CMK (cell line): Measurements from ENCODE around the gene ERAP2.

Experiments used
- DNase-seq: peaks from one replicate; pipeline ENCODE4 v3.0.0-alpha.2; 2010; ENCODE audit warnings: low read depth

Gene ERAP2

DNA sequence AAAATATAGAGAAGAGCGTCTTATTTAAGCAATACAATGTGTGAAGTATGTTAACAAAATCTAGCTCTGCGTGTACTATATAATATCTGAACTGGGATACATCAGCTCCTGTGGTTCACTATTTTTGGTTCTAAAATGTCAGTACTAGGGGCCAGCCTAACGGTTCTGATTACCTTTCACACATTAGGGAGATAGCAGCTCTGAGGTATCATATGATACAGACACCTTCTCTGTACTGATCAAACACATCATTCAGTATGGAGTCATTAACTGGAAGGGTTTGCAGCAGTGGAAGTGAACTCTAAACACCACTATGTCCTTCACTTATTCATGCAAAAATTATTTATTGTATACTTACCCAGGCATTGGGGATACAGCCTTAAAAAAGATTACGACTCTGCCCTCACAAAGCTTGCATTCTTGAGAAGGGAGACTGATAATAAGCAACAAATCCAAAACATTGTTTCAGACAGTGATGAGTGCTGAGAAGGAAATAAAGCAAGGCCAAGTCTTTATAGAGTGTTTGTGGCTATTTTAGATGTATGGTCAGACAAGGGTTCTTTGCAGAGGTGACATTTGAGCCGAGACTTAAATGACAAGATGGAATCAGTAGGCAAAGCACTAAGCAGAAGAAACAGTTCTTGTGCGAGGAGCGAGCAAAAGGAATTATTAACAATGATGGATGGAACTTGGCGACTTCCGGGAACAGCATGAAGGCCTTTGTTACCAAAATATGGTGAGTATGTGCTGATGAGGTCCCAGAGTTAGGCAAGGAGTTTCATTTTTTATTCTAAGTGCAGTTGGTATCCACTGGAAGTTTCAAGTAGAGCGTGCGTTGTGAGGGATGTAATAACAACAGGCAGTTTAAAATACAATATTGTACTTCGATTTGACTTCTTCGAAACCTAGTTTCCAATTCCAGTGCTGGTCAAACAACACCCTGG lies 57.7 kb downstream of the ERAP2 start:
- DNase-seq, result peak; percentile 11

DNA sequence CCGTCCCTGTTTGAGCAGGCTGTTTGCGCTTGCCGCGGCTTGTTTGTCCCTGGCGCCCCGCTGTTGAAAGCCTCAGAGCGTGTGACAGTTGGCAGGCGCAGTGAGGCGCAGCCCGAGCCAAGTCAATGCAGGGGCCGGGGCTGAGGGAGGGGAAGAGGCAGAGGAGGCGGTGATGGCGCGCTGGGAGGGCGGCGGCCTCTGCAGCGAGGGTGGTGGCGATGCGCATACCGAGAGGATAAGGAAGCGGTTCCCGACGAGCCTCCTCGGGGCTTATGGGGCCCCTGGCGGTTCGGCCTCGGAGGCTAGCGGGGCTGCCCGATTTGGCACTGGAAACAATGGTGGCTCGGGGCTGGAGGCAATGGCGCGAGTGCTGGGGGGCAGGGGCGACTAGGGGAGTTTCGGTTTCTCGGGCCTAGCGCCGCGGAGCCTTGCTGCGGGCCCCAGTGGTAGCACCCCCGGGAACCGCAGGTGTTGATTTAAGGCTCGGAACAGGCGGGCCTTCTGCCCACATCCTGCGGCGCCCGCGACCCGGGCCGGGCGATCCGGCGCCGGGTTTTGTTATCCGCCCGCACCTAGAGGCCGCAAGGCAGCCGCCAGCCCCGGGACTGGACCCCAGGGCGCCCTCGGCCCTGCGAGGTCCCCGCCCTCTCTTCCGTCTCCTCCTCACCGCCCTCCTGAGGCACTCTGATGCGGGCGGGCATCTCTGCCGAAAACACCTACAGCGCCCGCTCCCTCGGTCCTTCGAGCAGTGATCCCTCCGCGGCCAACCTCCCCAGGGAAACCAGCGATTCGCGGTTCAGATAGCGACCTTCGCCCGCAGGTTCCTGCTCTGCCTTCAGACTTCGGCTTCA lies 58.6 kb downstream of the ERAP2 start:
- peak; percentile 84 for DNase-seq

DNA sequence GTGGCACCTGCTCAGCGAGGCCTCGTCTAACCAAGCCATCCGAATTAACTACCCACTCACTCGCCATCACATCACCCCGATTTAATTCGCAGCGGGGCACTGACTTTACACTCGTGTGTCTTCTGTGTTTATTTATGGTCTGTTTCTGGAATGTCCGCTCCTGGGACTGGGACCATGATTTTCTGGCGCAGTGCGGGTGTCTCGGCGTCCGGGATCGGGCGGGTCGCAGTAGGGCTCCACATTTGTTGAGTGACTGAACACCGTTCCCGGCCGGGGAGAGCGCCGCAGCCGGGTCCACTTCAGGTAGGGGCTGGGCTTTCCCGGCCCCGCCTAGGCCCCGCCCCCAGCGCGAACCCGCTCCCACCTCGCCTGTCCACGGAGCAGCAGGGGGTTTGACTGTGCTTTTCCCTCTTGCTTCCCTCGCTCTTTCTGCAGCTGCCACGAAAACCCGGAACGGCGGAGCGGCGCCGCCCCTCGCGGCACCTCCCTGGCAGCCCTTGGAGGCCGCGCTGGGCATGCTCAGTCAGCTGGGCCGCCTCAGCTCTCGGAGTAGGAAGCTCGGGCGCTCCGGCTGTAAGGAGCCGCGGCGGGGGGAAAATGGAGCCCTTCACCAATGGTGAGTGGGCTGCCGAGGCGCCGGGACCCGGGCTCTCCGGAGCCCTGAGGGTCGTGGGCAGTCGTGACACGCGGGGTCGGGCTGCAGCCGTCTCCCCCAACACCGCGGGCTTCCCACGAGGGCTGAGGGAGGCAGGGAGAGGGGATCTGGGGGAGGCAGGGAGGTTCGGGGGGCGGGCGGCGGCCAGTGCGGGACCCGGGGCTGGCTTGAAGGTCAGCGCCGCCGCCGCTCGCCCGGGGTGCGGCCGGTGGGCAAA lies 59.5 kb downstream of the ERAP2 start, which contains the start of gene LNPEP:
TSS of gene LNPEP (plus strand) at position 522 of the 872 bp plus-strand sequence. CDS start at position 598, 76 bp downstream.
- peak; percentile 88 for DNase-seq

DNA sequence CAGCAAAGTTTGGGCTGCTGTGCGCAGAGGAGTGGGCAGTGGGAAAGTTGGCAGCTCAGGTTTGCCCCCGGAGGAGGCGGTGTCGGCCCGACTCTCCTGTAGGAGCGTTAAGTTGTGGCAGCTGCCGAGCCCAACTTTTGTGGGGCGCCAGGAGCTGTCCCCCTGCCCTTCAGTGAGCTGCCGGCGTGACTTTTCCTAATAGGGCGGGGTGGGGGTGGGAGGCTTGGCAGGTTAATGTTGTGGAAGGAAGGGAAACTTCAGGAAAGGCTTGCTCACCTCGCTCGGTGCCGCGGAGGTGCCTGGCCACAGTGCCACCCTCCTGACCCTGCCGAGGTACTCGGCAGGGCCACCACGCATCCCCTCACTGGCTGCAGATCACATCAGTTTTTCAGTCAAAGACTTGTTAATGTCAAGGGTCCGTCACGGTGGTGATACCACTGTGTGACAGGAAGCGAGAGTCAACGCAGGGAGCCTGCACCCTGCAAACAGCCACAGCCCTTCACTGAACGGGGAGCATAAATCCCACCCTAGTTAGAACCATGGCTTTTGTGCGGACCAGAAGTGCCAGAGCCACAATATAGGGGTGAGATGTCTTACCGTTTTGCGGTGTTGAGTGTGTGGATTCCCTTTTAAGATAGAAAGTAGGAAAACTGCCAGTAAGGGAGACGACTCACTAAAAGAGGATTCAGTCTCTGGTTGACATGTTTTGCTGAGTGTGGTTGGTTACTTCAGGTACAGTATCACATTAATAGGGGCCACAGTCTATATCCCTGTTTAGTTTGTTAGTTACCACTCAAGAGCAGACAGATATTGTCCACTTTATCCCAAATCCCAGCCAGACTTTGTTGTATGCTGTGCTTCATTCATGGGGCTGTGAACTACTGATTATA lies 60.4 kb downstream of the ERAP2 start:
- DNase-seq, result peak; percentile 29

DNA sequence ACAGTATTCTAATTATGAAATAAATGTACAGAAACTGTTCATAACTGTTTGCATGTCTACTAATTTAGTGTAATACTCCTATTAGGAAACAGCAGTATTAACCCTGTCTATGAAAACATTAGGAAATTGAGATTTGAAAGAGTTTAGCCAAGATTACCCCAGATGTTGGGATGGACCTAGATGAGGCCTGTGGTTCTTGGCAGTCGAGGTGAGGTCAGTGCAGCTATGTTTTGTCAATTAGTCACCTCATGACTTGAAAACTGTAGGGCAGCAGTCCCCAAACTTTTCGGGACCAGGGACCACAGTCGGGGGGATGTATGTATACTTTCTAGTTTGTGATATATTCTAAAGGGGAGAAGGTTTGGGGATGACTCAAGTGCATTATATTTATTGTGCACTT lies 64.3 kb downstream of the ERAP2 start:
- DNase-seq, result no peak

DNA sequence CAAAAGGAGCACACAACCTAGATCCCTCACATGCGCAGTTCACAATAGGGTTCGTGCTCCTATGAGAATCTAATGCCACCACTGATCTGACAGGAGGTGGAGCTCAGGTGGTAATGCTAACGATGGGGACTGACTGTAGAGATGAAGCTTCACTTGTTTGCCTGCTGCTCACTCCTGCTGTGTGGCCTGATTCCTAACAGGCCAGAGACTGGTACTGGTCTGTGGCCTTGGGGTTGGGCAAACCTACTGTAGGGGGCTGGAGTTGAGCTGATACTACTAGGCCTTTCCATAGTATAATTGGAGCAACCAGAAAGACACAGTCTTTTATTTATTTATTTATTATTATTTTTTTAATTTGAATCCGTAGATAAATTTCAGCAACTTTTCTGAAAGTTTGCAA lies 64.8 kb downstream of the ERAP2 start:
- DNase-seq, result no peak

DNA sequence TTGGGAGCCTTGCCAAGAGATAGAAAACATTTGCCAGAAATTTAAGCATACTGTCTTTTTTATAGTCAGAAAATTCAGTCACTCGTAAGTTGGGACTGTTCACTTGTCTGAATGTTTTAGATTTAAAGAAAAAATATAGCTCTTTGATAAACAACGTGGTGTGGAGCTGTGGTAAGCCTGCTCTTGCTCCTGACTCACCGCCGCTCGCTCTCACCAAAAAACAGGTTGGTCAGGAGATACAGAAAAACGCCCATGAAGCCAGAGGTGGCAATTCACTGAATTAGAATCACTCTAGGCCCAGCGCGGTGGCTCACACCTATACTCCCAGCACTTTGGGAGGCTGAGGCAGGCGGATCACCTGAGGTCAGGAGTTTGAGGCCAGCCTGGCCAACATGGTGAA lies 65.8 kb downstream of the ERAP2 start:
- DNase-seq, result no peak

DNA sequence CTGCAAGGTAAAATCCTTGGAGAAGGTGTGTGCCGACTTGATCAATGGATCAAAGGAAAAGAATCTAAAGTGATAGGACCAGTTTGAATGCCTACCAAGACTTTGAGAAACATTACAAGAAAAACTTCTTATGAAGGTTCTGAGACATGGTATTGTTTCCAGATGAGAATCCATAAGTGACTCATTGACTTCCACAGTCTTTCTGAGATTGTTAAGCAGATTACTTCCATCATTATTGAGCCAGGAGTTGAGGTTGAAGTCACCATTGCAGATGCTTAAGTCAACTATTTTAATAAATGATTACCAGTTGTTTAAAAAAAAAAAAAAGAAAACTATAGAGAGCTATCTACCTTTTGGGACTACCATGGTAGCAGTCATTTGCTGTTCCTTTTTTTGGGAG lies 66.6 kb downstream of the ERAP2 start:
- DNase-seq, result no peak

DNA sequence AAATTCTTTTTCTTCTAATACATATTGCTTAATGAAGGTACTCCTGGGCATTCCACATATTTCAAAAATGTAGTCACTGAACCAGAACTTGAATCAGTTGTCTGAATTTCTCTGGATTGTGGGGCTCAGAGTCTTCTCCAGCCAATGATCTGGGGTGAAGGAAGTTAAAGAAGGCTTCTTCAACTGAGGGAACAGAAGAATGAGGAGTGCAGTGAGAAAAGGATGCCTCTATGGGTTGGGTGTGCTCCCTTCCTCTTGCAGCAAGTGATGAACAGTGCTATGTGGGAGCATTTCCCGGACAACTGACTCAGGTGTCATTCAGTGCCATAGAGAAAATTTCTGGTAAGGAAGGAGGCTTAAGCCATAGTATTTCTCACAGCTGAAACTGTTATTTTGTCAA lies 67.5 kb downstream of the ERAP2 start:
- DNase-seq, result no peak

DNA sequence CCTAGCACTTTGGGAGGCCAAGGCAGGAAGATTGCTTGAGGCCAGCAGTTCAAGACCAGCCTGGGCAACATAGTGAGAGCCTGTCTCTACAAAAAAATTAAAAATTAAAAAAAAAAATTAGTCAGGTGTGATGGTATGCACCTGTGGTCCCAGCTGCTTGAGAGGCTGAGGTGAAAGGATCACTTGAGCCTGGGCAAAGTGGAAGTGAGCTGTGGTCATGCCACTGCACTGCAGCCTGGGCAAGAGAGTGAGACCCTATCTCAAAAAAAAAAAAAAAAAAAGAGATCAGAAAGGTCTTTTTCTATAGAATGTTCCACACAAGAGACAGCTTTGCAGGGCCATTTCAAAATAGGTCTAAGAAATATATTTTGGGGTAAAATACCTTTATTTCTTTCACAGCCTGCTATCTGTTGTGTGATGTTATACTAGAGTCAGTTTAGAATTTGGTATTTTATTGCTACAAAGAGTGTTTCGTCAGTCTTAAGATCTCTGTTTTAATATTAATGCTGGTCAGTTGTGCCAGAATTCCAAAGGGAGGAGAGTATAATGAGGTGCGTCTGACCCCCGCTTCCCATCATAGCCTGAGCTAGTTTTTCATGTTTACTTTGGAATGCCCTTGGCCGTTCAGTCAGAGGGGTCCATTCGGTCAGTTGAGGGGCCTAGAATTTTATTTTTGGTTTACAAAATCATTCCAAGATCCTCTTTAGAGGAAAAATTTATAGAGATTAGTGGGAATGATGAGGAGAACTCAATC lies 69.0 kb downstream of the ERAP2 start:
- no peak for DNase-seq

DNA sequence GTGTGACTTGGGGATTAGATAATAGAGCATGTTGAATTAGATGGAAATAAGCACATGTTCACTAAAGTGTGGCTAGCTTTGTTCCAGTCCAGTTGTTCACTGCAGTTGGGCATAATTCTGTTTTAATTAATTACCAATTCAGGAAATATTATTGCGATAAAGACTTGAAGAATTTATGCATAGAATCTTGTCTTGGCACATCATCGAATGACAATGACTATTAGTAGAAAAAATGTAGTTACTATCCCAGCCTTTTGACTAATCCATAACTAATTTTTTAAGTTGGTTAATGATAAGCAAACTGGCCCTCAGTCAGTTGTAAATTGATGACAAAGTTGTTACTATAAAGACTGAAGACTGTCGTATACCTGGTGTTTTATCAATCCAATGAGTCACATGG lies 70.1 kb downstream of the ERAP2 start:
- DNase-seq, result no peak

DNA sequence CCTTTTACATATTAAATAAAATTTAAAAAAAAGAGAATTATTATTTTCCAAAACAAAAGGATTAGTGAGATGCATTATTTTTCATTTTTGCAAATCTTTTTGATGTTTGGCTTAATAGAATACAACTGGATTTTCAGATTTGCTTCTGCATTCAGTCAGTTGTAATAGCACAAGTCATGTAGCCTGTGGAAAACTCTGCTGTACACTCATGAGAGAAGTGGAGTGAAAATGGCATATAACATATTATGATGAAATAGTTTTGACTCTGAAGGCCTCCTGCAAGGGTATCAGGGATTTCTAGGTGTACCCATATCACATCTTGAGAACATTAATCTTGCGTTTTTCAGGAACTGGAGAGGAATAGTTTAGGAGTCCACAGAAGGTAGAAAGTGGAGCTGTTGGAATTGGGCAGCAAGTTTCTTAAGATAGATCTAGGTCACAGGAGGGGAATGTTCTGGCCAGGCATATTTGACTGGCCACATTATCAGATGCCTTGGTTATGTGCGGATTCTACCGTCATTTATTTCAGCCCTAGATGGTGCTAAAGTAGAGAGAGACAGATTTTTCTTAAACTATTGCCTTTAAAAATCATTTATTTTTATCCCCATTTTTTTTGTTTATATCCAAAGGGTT lies 75.9 kb downstream of the ERAP2 start:
- no peak for DNase-seq

DNA sequence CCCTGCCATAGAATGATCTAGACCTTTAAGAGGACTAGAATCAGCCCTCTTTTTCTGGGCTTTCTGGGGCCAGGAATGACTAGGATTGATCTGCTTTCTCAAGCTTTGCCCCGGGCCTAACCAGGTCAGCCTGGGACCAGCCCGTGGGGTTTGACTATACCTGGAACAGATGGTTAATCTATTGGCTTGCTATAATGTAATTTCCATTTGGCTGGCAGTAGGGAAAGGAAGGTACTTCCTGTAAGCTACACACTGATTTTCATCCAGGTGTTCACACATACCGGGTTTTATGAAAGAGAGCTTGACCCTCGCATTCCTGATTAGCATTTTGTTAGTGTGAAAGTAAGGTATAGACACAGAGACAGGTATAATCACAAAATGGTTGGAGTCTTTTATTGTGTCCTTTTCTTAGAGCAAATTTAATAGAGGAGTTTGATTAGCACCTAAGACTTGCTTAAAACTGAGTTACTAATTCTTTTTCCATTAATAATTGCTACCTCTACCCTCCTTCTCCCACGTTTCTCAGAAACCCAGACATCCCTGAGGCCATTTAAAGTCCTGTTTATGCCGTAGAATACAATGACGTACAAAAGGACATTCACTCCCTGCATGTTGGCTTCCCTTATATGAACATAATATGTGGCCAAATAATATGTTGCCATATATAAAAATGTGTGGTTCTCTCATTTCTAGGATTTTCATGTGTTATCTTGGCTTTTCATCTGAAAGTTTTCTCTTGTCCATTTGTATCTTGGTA lies 76.9 kb downstream of the ERAP2 start:
- no peak for DNase-seq

DNA sequence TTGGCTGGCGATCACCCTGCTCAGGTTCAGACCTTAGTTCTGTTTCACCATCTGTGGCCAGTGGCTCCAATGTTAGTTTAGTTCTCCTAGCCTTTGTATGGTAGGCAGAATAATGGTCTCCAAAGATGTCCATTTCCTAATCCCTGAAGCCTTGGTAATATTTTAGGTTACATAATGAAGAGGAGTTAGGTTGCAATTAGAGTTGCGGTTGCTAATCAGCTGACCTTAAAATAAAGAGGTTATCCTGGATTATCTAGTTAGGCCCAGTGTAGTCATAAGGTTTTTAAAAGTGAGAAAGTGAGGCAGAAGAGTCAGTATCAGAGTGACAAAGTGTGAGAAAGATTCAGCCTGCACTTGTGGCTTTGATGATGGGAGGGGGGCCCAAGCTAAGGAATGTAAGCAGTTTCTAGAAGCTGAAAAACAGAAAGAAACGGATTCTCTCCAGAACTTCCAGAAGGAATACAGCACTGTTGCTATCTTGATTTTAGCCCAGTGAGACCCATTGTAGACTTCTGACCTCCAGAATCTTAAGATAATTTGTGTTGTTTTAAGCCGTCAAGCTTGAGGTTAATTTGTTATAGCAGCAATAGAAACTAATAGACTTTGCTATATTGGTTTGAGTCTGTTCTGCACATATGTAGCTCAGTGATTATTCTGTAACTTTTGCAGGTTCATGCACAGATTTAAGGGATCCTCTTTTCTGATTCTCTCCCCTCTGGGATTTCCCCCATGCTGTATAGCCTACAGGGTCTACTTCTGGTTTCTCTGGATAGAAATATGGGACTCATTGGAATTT lies 81.2 kb downstream of the ERAP2 start:
- no peak for DNase-seq

DNA sequence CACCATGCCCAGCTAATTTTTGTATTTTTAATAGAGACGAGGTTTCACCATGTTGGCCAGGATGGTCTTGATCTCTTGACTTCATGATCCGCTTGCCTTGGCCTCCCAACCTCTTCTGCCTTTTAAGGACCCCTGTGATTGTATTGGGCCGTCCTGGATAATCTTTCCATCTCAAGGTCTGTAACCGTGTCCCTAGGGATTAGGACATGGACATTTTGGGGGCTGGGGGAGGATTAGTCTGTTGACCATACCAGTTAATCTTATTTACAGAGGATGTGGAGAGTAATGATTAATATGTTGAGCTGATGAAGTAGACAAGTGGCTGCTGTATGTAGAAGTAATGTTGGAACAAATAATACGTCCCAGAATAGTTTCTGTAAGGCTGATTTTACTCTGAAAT lies 82.7 kb downstream of the ERAP2 start:
- DNase-seq, result no peak

DNA sequence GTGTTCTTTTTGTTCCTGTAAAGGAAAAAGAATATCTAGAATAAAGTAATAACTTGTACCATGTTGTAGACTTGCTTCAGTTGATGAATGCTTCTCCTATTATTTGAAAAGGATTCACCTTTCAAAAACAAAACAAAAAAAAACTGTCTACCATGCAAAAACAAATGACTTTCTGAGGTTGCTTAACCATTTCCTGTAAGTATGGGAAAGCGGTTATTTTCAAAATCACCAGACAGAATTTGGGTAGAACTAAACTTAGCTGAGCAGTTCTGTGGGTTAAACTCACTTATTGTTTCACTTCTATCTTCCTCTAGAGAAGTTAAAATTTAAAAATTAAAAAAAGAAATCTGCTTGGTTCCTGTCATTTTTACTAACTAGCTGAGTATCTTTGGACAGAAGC lies 84.8 kb downstream of the ERAP2 start:
- no peak for DNase-seq

DNA sequence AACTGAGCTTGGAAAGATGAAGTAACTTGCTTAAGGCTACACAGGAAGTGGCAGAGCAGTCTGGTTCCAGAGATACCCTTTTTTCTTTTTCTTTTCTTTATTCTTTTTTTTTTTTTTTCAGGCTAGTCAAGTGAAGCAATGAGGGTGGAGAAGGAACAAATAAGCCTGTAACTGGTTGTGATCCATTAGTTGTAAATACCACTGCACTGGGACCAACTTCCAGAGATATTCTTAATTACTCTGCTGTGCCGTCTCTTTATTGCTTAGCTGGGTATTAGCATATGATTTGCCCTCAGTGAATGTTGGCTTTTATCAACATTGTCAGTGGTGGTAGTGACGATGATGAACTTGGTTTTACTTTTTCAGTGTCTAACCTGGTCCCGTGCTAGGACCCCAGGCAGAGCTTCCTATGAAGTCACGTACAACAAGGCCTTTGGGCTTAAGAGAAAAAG lies 86.3 kb downstream of the ERAP2 start:
- no peak for DNase-seq

DNA sequence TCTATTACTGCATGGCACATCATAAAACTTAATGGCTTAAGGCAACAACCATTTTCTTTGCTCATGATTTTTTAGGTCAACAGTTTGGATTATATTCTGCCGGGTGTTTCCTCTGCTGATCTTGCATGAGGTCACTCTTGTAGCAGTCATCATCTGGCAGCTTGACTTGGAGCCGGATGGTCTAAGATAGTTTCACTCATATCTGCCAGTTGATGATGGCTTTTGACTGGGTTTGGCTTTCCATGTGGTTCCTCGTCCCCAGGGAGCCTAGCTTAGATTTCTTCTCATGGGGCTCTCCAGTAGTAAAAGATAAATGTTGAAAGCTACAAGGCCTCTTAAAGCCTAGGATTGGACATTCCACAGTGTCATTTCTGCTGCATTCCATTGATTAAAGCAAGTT lies 87.0 kb downstream of the ERAP2 start:
- peak; percentile 63 for DNase-seq
